NCI-H187 treated with DMSO at 0.1 percent for 48 hours (cell line): Measurements from ENCODE around the gene UQCRC1.

Experiments used
- DNase-seq: peaks from one replicate; lab custom pipeline; 2025; lab: John Stamatoyannopoulos, UW

UQCRC1 gene

DNA sequence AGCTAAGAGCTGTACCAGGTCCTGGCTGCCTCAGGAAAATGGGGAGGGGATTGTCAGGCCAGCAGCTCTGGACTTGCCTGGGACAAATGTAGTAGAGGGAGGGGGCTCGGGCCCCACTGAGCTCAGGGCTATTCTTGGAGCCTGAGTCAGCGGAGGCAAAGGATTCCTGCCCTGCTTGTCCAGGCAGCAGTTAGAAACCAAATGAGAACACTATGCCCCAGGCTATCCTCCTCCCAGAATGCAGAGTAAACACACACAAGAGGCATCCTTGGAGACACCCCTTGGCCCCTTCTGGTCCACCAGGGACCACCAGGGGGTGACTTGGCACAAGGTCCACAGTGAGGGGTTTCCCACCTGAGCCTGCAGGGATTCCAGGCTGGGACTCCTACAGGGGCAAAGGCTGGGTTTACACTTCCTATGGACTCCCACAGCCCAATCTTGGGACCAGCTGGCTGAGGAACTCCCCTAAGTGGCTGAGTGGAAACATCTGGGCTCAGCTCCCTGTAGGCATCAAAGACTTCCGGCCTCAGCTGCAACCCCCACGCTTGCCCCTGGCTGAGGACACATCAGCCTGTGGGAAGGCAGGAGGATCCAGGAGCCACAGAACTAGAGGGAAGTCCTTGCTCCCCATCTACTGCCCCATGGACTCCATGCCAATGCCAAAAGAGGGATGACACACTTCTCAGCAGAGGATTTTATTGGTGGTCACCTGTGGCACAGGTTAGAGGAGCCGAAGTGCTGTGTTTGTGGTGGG, 10.9 kb downstream of the UQCRC1 start:
- DNase-seq = no peak

- no peak for DNase-seq
Measured at GRCh38 chr3:48597408-48597800, 12.0 kb downstream of the UQCRC1 start.

- DNase-seq = no peak
Measured at GRCh38 chr3:48596676-48597407, 12.6 kb downstream of the UQCRC1 start.

DNA sequence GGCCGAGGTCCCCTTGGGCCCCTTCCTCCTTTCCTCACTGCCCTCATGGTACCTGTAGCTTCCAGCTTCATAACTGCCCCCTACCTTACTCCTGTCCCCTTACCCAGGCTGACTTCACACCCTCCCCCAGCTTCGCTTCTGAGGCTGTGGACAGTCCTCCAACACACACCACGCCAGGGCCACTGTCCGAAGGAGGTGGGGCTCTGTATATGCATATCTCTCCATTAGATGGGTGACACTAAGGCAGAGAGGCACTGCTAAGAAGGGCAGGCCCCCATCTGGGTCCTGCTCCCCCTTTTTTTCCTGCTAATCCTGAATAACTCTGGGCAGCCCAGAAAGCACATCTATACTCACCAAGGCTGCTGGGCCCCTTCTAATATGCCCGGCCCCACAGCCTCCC, 13.3 kb downstream of the UQCRC1 start:
- no peak for DNase-seq

GRCh38 chr3:48595526-48596121, 13.8 kb downstream of the UQCRC1 start:
- no peak for DNase-seq

- DNase-seq = no peak
Measured at GRCh38 chr3:48595075-48595525, 14.3 kb downstream of the UQCRC1 start, which contains the start of gene COL7A1. COL7A1 (minus strand) TSS chr3:48595329; CDS start chr3:48595159, 170 bp downstream.

GRCh38 chr3:48594417-48595049, 14.9 kb downstream of the UQCRC1 start:
- DNase-seq = no peak

- DNase-seq = no peak
Measured at GRCh38 chr3:48593337-48593736, 16.1 kb downstream of the UQCRC1 start.

DNA sequence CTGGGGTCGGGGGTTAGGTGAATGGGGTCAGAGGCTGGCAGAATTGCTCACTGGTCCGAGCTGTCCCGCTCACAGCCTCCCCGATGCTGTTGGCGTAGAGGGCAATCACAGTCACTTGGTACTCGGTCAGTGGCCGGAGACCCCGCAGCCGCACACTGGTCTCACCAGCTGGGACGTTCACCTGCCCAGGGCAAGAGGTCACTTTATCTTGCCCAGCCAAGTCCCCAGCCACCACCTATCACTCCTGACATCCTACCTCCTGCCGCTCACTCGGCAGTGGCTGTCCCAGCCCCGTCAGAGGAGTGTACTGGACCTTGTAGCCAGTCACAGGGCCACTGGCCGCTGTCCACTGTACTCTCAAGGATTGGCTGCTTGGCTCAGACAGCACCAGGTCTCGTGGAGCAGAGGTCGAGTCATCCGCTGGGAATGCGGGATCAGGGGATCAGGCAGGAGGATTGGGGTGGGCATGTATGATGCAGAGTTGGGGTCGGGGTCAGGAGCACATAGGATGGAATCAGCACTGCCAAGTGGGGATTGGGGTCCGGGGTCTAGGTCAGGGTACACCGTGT, 16.8 kb downstream of the UQCRC1 start:
- no peak for DNase-seq

DNA sequence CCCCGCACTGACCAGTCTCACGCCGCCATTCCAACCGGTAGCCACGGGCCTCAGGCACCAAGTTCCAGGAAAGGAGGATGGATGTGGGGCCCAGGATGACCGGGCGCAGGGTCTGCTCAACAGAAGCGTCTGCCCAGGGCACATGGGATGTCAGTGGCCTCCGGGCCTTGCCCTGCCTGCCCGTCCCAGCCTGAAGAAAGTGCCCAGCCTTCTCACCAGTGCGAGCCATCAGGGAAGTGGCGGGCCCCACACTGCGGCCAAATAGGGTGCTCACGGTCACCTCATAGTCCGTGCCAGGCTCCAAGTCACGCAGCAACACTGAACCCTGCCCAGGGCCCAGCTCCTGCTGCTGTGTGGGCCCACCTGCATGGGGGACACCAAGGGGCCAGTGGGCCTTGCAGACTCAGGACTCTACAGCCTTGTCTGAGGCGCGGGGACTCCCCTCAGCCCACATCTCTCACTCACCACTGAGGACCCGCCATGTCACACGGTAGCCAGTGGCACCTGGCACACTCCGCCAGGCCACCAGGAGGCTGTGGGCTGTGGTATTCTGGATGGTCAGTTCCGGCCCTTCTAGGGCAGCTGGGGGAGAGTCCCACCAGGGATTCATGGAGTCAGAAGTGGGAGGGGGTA, 17.4 kb downstream of the UQCRC1 start:
- no peak for DNase-seq

DNA sequence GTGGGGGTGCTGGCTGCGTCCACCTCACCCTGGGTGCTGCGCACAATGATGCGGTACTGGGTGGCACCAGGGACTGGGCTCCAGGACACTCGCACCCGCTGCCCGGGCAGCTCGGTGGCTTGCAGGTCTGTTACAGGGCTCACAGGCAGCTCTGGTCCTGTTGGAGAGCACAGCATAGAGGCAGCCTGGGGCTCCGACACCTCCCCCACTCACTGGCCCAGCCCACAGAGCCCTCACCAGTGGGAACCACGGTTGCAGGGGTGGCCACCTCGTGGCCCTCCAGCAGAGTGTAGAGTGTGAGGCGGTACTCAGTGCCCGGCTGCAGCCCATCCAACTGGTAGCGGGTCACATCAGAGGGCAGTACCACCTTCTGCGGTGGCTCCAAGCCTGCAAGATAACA, 18.0 kb downstream of the UQCRC1 start:
- no peak for DNase-seq

GRCh38 chr3:48588230-48588629, 21.2 kb downstream of the UQCRC1 start:
- no peak for DNase-seq

DNA sequence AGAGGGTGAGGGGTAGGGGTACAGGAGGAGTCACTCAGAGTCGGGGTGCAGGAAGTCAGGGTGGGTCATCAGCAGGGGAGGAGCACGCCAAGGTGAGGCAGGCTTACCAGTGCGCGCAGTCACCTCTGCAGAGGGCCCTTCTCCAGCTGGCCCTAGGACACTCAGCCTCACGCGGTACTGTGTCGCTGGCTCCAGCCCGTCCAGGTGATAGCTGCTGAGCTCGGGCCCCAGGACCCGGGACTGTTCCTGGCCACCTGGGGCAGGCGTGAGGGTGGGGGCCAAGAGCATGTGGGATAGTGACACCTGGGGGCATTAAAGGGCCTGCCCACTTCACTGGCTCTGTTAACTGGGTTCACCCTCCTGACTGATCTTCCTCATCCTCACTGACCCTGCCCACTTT, 21.8 kb downstream of the UQCRC1 start:
- no peak for DNase-seq

DNA sequence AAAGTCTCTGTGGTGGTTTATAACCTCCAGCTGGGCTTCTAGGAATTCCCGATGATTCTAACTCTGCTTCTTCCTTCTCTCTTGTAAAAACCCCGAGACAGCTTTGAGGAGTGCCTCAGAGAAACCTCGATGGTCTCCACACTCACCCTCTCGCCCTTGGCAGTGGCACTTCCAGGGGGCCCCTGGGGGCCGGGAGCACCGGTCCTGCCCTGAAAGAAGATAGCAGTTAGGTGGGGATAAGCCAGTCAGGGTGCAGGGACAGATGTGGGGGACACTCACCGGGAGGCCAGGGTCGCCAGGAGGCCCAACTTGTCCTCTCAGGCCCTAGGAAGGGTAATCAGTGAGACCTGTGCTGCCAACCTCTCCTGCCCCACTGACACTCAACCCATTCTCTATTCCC, 24.0 kb downstream of the UQCRC1 start:
- DNase-seq = no peak

DNA sequence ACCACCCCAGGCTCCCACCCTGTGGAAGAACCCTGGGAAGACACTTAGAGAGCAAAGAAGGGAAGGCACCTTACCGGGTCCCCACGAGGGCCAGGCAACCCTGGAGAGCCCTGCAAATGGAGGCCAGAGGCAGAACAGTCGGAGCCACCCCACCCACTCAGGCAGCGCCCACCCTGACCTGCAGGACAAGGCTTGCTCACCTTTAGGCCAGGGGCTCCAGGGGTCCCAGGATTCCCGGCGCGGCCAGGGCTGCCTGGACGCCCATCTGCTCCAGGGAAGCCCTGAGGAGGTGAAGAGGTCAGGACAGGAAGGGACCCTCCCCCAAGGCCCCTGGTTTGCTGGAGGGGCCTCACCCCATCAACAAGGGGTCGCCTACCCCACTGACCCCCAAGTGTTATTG, 24.6 kb downstream of the UQCRC1 start:
- no peak for DNase-seq

DNA sequence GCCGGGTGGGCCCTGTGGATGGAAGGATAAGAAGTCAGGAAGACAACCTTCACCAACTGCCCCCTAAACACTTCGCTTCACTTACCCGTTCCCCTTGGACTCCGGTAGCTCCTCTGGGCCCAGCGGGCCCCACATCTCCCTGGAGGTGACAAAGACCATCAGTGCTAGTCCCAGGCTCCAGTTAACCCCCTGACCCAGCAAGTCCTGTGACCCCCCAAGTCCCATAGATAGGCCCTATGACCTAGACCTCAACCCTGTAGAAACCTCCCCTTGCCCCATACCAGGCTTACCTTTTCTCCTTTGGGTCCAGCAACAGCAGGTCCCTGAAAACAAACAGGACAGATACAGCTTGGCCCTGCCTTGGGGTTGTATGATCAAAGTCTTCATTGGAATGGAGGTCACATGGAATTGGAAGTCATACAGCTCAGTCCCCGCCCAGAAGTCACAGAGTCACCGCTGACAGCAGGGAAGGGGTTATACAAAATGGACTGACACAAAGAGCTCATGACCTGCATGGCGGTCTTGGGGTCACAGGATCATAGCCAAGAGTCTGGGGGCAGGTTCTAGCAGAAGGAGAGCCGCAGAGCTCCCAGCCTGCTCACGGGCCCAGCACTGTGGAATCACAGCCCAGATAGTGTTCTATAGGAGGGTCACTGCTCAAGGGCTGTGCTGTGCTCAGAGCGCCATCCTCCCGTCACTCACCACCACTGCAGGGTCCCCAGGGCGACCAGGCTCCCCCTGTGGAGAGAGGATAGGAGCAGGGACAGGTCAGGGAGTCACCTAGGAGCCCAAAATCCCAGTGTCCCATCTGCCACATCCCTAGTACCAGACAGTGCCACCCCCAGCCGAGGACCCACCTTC, 27.6 kb downstream of the UQCRC1 start:
- DNase-seq = no peak

GRCh38 chr3:48576647-48577046, 32.8 kb downstream of the UQCRC1 start:
- DNase-seq = no peak

- no peak for DNase-seq
Measured at GRCh38 chr3:48575366-48575765, 34.1 kb downstream of the UQCRC1 start.

- DNase-seq = no peak
Measured at GRCh38 chr3:48573973-48574585, 35.4 kb downstream of the UQCRC1 start.

DNA sequence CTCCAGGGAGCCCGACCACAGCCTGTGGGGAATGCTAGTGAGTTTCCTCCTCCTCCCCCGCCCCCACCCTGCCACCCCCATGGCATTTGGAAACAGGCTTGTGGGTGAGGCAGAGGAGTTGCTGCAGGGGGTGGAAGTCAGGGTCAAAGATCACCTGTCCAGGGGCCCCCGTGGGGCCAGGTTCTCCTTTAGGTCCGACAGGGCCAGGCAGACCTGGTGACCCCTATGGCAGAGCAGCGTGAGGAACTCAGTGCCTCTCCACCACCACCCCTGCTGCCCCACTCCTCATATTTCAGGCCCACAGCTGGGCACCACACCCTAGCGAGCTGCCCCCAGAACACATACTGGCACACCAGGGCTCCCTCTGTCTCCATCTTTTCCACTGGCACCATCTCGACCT, 36.9 kb downstream of the UQCRC1 start:
- DNase-seq = no peak
